HG03175 (cell line): ENCODE measurements around the gene DLEC1.
"Not testable (repeated sequence)": the region's sequence is repeated elsewhere in the genome, so short reads cannot be mapped to it uniquely, and the experiment has no call there.

ENCODE experiments used
- ATAC-seq: cut with Tn5 transposase; IDR thresholded peaks from one replicate; pipeline ENCODE4 v1.9.1; 2021; ENCODE audit warnings: mild to moderate bottlenecking, moderate library complexity; ENCODE audit not compliant: unreplicated experiment

DLEC1 gene

DNA sequence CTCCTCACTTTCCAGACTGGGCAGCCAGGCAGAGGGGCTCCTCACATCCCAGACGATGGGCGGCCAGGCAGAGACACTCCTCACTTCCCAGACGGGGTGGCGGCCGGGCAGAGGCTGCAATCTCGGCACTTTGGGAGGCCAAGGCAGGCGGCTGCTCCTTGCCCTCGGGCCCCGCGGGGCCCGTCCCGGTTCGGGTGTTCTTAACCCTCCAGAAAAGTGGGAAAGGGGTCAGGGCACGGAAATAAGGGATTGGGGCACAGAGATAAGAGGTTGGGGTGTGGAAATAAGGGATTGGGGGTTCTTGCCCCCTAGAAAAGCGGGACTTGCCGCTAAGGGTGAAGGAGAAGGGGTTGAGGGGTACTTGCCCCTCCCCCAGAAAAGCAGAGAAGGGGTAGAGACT, 43.3 kb downstream of the DLEC1 start:
- ATAC-seq, result not testable (repeated sequence)

- not testable (repeated sequence) for ATAC-seq
These were observed 44.2 kb downstream of the DLEC1 start for GRCh38 chr3:38083254-38083653.

GRCh38 chr3:38083871-38084333, 44.9 kb downstream of the DLEC1 start:
- ATAC-seq, result no peak

GRCh38 chr3:38084334-38085310, 45.6 kb downstream of the DLEC1 start:
- no peak for ATAC-seq

GRCh38 chr3:38085311-38085942, 46.4 kb downstream of the DLEC1 start:
- no peak for ATAC-seq

DNA sequence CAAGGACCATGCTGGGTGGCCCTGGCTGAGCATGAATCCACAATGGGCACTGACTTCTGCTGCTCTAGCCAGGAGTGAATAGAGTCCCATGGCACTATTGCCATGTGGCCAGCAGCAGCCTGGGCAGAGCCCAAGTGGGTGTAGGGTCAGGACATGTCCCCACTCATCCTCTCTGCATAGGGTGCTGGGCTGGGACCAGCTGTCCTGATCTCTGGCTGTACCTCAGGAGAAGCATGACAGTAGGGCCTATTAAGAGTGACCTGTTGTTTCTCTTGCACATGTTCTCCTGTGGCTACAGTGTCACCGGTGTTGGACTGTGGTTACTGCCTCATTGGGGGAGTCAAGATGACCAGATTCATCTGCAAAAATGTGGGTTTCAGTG, 46.9 kb downstream of the DLEC1 start:
- no peak for ATAC-seq

DNA sequence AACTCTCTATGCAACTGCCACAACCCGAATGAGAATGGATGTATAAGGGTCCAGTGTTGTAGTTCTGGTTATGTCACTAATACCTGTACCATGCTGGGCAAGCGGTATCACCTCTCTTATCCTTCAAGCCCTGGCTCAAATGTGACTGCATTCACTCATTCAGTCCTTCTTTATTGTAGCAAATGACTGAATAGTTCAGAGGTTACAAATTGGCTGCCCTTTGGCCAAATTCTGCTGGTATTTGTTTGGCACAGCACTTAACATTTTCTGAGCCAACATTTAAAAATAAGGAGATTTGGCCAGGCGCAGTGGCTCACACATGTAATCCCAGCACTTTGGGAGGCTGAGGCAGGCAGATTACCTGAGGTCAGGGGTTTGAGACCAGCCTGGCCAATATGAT, 47.5 kb downstream of the DLEC1 start:
- no peak for ATAC-seq

DNA sequence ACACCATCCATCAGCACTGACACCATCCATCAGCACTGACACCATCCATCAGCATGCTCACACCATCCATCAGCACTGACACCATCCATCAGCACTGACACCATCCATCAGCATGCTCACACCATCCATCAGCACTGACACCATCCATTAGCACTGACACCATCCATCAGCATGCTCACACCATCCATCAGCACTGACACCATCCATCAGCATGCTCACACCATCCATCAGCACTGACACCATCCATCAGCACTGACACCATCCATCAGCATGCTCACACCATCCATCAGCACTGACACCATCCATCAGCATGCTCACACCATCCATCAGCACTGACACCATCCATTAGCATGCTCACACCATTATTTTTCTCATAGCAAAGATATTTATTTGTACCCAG, 48.3 kb downstream of the DLEC1 start:
- ATAC-seq, result not testable (repeated sequence)

GRCh38 chr3:38088126-38089078, 49.4 kb downstream of the DLEC1 start:
- ATAC-seq, result no peak

GRCh38 chr3:38089163-38089562, 50.2 kb downstream of the DLEC1 start:
- ATAC-seq, result no peak

DNA sequence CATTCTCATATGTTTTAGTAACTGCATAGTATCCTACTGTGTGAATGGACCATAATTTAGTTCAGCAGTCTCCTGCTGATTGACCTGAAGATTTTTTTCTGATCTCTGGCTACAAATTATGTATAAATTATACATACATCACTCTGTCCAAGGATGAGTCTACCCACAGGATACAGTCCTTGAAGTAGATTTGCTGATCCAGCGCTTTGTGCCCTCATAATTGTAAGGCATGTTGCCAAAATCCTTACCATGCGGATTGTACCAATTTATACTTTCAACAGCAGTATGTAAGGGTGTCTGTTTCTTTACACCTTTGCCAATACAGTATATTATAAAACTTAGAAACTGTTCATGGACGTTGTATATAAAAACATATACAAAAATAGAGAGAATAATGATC, 51.4 kb downstream of the DLEC1 start:
- no peak for ATAC-seq

DNA sequence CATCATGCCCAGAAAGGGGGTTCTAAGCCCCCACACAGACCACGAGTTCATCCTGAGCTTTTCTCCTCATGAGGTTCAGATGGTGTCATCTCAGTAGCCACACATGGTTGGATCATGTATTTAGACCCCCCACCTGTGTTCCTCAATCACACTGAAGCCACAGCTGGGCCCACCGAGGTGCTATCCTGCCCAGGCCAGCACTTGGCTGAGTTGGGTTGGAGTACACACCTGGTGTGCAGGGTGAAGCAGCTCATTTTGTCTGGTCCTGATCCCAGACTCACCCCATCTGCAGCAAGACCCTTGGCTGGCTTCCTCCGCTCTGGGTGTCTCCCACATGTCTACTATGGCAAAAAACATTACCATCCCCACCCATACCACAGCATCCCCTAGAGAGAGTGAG, 56.0 kb downstream of the DLEC1 start:
- ATAC-seq, result no peak

DNA sequence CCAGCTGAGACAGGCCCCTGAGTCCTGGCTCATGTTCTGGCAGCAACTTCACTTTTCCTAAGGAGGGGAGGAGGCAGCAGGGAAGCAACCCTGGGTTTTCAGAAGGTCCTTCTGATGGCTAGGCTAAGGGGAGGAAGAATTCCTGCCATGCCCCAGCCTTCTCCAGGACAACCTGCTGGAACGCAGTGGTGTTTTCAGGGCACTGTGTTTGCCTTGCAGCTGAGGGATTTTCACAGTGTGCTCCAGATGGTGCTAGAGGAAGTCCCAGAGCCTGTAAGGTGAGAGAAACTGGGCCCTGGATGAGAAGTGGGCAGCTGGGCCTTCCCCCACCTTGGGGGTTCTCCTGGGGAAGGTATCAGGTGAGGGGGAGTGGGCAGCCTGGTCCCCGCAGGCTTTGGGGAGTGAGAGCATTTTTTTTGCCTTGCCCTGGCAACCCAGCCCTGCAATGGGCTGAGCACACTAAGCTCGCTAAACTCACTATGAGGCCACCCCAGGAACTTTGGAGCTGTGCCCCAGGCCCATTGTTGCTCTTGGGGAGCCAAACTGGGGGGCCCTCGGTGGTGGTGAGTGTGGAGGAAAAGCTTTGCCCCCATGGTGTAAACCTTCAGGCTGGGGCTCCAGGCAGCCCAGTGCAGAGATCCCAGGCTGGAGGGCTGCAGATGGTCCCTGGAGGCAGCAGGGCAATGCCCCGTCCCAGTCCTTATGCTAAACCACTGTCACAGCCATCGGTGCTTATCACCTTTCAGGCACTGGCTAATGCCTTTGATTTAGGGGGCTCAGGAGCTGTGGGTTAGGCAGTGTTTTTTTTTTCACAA, 56.9 kb downstream of the DLEC1 start:
- no peak for ATAC-seq

DNA sequence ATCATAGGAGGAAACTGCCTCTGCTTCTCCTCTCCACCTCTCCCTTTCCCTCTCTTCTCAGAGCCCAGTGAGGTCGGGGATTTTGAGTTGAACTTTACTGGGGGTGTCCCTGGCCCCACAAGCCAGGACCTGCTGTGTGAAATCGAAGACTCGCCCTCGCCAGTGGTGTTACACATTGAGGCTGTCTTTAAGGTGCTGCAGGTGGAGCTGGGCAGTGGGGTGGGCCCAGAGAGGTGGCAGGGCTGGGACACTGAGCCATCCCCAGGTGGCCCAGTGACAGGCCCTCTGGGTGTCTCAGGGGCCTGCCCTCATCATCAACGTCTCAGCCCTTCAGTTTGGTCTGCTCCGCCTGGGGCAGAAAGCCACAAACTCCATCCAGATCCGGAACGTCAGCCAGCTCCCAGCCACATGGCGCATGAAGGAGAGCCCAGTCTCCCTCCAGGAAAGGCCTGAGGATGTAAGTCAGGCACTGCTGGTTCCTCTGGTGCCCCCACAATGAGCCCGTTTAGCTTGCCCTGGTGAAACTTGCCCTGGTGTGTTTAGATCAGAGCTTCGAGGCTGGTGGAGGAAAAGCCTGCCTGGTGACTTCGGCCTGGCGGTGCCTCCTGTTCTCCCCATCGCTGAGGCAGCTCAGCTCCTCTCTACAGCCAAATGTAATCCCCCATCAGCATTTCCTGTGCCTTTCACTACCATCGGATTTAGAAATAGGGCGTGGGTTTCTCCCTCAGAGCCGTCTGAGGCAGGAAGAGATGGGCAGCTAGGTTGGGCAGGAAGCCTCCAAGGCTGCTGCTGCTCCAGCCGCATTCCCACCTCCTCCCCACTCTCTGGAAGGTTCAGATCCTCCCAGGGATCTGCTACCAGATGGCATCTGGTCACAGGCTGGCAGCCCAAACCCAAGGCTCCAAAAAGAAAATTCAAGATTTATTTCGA, 58.7 kb downstream of the DLEC1 start:
- no peak for ATAC-seq

DNA sequence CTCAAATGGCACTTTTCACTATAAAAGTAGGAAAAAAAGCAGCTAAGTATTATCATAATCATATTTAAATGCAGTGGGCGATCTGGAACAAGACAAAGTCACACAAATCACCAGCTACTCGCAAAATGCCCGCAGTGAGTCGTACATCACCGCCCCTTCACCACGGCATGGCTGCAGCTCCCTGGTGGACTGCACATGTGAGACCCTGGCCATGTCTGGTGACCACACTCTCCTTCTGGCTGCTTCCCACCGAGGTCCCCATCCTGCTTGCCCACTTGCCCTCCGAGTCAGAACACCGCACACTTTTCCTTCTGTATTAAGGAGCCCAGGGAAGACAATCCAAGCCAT, 59.3 kb downstream of the DLEC1 start:
- ATAC-seq, result no peak

GRCh38 chr3:38099518-38099917, 60.5 kb downstream of the DLEC1 start:
- ATAC-seq, result no peak

DNA sequence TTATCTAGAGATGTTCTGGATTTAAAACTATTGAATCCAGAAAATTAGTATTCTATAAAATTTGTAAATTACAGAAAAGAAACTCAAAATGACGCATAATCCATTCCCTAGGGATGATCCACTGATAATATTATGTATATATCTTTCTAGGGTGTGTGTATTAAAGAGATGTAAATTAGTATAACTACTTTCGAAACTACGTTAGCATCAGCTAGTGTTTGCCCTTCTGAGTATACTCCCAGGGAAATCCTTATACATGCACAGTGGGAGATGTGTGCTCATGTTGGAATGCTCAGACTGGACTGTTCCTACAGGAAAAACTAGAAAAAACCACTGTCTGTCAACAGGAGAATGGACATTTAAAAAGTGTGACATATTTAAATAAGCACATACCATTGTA, 61.5 kb downstream of the DLEC1 start:
- ATAC-seq, result no peak

DNA sequence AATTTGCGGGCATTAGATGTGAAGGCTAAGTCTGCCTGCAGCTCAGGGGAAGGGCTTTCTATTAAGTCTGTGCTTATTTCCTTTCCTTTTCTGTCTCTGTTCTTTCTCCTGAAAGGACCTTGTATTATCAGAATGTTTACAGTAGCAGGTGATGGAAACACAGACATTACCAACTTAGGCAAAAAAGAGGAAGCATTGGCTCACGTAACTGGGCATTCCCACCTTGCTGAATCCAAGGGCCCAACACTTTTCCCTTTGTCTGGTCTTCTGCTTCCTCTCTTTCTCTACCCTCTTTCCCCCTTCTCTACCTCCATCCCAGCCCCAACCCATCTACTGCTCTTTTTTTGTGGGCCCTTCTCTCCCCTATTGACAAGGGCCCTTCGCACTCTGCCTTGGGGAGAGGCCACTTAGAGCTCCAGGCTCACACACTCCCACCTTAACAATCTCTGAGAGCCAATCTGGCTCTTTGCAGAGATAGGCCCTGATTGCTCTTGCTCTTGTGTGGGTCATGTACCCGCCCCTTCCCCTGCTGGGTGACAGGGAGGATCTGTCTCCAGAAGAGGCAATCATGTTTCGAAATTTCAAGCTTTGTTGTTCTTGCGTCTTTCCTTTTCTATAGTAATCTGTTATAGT, 62.9 kb downstream of the DLEC1 start:
- ATAC-seq, result no peak

GRCh38 chr3:38102444-38102814, 63.4 kb downstream of the DLEC1 start:
- no peak for ATAC-seq
